ENCODE data around the gene PRDM11.
A peak's percentile ranks its signal among the peaks of the same experiment; 100 is the strongest.

PRDM11 gene

DNA sequence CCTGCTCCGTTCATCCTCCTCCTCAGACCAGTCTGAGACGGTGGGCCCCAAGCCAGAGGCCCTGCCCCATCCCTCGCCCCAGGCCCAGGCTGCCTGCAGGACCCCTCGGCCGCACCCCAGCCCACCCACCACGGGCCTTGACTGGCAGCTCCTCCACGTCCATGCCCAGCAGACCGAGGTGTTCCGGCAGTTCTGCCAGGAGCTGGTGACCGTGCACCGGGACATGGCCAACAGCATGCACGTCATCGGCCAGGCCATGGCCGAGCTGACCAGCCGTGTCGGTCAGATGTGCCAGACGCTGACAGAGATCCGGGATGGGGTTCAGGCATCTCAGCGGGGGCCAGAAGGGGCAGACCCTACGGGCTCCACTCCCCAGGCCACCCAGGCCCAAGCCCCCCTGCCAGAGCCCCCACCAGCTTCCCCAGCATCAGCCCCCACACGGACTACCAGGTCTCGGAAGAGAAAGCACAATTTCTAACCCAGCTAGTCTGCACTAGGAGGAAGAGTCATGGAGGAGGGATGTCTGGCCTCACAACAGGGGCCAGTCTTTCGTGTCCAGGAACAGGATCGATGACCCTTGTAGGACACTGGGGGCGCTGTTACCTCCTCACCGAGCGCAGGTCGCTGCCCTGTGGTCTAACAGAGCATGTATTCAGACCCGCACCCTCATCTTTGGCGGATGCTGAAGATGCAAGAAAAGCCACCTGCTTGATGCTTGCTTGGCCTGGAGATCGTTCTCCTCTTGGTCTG, 66.3 kb downstream of the PRDM11 start:
- DNase-seq = no peak

DNA sequence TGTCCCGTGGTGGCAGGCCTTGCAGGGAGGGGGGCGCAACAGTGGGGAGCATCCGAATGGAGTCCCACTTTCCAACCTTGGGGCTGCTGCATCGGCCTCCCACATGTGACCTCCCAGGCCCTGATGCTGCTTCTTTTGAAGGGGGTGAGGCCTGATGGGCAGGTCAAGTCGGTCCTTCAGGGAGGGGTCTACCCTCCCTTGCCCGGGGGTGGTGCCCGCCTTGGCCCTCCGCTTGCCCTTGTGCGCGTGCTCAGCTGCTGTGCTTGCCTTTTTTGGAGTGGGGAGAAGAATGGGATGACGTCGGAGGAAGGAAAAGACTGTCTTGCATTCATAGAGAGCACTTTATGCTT, 66.9 kb downstream of the PRDM11 start:
- no peak for DNase-seq

DNA sequence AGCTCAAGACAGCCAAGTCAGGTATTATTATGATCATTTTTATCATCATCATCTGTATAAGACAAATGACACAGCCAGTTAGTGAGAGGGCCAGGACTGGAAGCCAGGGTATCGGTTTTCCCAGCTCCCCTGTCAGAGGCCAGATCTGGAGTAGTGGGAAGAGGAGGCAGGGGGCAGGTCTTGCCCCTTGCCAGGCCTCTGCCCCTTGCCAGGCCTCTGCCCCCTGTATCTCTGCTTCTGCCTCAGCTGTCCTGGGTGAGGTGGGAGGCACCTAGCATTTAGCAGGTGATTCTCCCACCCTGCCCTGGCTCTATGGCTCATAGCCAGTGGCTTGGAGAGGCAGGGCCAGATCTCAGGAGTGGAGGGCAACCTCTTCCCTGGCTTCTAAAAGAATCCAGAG, 67.3 kb downstream of the PRDM11 start:
- DNase-seq = no peak

DNA sequence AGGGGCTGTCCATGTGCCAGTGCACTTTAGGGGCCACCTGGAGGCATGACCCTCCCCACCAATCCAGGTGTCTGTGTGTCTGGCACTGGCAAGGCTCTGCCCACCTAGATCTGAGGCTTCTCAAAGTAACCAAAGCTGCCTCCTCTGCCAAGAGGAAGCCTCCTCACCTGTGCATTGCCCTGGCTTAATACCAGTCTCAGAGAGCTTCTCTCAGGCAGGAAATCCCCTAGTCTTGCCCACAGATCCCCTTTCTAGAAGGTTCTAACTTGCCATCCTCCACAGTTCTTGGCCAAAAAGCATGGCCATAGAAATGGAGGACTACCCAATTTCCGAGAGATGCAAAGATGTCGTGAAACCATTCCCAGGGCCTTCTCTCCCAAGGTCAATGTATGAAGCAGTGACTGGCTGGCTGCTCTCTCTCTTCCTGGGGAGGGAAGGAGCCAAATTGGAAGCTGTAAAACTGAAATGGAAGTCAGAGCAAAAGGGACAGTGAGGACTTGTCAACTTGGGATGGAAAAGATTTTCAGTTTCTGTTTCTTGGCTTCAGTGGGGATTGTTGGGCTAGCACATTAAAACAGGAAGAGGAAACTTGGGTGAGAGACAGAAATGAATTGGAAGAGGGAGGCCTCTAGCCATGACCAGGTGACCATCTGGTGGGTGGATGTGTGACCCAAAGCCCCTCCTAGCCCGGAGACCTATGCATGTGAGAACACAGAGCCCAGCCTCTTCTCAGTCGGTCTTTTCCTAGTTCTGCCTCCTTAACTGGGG, 68.8 kb downstream of the PRDM11 start:
- no peak for DNase-seq

- DNase-seq = no peak
Measured at GRCh38 chr11:45216031-45216430, 69.6 kb downstream of the PRDM11 start.

DNA sequence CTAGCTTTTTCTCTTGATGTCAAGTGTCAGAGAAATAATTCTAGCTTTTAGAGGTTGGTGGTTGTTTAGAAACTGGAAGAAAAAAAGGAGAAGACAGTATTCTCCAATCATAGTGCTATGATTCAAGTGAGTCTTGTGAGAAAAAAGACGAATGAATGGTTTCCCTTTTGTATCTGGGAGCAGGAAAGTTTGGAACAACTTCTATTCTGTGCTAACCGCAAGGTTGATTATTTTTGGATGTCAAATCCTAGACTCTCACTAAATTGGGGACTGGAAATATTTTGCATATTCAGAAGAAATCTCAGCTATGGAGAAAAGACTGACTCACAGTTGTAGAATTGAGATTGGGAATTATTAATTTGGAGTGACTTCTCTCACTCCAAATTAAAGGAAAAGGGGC, 70.5 kb downstream of the PRDM11 start:
- DNase-seq = no peak

- no peak for DNase-seq
Measured at GRCh38 chr11:45217991-45218390, 71.6 kb downstream of the PRDM11 start.

GRCh38 chr11:45218705-45219104, 72.3 kb downstream of the PRDM11 start:
- DNase-seq = no peak

GRCh38 chr11:45219411-45219810, 73.0 kb downstream of the PRDM11 start:
- no peak for DNase-seq

DNA sequence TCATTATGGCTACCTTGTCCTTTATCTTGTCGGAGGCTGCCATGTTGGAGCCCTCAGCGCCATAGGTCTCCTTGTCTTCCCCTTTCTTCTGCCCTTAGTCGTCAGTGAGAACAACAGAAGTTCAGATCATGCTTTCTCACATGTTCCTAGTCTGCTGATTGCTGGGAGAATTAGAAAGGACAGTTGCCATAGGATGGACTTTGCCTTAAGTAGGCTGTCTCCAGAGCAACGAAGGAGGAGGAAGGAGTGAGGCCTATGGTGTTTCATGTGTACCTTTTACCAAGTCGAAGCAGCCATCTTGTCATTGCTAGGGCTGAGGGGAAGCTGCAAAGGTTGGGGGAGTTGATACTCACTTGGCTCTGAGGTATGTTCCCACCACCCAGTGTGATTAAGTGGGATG, 77.1 kb downstream of the PRDM11 start:
- DNase-seq = no peak

DNA sequence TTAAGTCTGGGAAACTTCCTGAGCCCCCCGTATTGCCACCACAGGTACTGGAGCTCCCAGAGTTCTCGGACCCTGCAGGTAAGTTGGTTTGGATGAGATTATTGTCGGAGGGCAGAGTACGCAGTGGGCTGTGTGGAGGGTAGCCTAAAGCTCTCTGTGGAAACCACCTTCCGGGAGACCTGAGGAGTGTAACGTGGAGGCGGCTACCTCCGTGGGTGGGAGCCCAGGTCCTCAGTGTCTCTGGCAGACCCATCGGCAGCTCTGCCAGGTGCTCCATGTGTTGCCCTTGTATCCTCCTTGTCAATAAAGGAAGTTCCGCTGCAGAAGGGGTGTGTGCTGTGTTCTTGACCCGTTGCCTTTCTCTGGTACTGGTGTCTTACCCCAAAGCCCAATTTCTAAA, 78.3 kb downstream of the PRDM11 start:
- DNase-seq = no peak

GRCh38 chr11:45225277-45225676, 78.8 kb downstream of the PRDM11 start:
- no peak for DNase-seq

- no peak for DNase-seq
Measured at GRCh38 chr11:45225961-45226871, 79.8 kb downstream of the PRDM11 start.

DNA sequence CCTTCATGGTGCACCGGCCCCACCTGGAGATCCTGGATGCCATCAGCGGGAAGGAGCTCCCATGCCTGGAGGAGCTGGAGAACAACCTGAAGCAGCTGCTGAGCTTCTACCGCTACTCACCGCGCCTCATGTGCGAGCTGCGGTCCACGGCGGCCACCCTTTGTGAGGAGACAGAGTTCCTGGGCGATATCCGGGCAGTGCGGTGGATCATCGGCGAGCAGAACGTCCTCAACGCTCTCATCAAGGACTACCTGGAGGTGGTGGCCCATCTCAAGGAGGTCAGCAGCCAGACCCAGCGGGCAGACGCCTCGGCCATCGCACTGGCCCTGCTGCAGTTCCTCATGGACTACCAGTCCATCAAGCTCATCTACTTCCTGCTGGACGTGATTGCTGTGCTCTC, 80.5 kb downstream of the PRDM11 start:
- DNase-seq = no peak

DNA sequence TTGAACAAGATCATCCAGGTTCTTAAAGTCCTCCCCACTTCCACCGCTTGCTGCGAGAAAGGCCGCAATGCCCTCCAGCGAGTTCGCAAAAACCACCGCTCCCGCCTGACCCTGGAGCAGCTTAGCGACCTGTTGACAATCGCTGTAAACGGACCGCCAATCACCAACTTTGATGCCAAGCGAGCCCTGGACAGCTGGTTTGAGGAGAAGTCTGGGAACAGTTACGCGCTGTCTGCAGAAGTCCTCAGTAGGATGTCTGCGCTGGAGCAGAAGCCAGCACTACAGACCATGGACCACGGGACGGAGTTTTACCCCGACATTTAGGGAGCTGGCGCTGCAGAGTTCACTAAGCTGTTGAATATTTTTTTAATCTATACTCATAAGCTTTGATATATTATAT, 81.4 kb downstream of the PRDM11 start:
- DNase-seq = no peak

DNA sequence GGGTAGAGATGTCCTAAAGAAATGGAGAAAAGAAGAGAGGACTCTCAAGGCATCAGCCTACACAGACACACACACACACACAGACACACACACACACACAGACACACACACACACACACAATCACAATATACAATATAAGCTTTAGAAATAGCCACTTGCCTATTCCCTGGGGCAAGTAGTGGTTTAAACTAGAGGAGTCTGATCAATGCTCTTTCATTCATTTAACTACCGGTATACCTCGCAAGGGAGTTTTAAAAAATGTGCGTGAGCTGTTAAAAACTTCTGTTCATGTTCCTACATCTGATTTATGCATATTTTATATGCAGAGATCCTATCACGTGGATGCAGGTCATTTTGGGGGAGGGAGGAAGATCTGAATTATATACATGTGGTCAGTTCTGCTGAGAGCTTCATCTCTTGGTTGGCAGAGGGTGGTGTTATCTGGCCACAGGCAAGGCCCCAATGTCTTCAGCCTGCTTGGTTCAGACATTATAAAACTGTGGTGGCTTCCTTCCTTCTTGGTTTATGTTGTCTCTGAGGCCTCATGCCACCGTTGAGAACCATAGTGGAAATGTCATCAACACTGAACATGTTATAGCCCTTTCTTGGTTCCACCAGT, 83.1 kb downstream of the PRDM11 start:
- no peak for DNase-seq

GRCh38 chr11:45232341-45233080, 86.1 kb downstream of the PRDM11 start:
- DNase-seq = no peak

- DNase-seq = peak; percentile 48 to 49
Measured at GRCh38 chr11:45233121-45233803, 86.8 kb downstream of the PRDM11 start.

GRCh38 chr11:45233804-45234170, 87.3 kb downstream of the PRDM11 start:
- DNase-seq = no peak

GRCh38 chr11:45234306-45235006, 88.0 kb downstream of the PRDM11 start:
- no peak for DNase-seq

DNA sequence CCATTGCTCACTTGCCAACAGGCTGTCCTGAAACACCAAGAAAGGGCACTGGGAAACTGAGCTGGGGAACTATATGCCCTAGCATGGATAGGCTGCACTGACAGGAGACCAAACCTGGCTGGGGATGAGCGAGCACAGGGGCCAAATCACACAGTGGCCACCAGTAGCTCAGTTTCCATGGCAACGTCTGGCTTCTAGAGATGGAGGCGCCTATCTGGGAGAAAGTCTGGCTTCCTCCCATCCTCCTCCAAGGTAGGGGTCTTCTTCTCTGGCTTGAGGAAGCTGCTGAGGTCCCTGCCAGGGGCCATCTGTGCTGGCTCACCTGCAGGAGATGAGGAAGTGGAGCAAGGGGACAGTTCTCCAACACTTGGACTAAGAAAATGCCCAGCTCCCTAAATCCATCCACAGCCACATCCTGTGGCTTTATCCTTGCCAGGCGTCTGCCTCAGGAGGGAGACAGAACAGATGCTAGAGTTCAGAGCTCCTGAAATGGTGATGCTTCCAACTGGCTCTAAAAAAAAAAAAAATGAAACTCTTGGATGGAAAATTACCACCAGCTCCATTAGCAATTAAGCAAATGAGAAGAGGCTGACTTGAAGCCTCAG, 91.4 kb downstream of the PRDM11 start:
- no peak for DNase-seq
